Measurements from ENCODE around the gene MCRIP2.
A peak's percentile ranks its signal among the peaks of the same experiment; 100 is the strongest.
"Not testable (repeated sequence)": the region's sequence is repeated elsewhere in the genome, so short reads cannot be mapped to it uniquely, and the experiment has no call there.

The MCRIP2 gene

GRCh38 chr16:641326-642188 lies at the start of gene MCRIP2:
MCRIP2 (plus strand) TSS chr16:641828; CDS start chr16:641992, 164 bp downstream.
- DNase-seq (ENCODE audit: low spot score) = peak; percentile 89
- Mint-ChIP-seq H3K9me3 (no peaks in the 10 kb centered on the region), H3K4me1 (ENCODE audit: low read depth) (peaks cover 12% of the 10 kb centered on the region), H3K36me3 (ENCODE audit: low read depth) (peaks cover 2% of the 10 kb centered on the region), H3K27ac (peak within 1 kb of the TSS; percentile 60), H3K27me3 (ENCODE audit: low read depth) (no peaks in the 10 kb centered on the region), H3K4me3 (peak within 1 kb of the TSS; percentile 75)

GRCh38 chr16:591892-592517 lies 49.6 kb upstream of the MCRIP2 start:
- peaks cover 20% of the 10 kb centered on the region for H3K4me1 Mint-ChIP-seq (ENCODE audit: low read depth)
- H3K27ac Mint-ChIP-seq = no peak overlapping the region
- H3K4me3 Mint-ChIP-seq = no peak overlapping the region

GRCh38 chr16:592518-593306 lies 48.9 kb upstream of the MCRIP2 start:
- Mint-ChIP-seq H3K4me1 (ENCODE audit: low read depth) (peaks cover 15% of the 10 kb centered on the region), H3K9me3 (no peaks in the 10 kb centered on the region), H3K27ac (no peak overlapping the region), H3K27me3 (ENCODE audit: low read depth) (peaks cover 2% of the 10 kb centered on the region), H3K4me3 (no peak overlapping the region), H3K36me3 (ENCODE audit: low read depth) (no peaks in the 10 kb centered on the region)
- no peak for DNase-seq (ENCODE audit: low spot score)

More at GRCh38 chr16:591892-592517, 49.6 kb upstream of the MCRIP2 start:
- Mint-ChIP-seq H3K36me3 (ENCODE audit: low read depth) (peaks cover 2% of the 10 kb centered on the region), H3K27me3 (ENCODE audit: low read depth) (peaks cover 2% of the 10 kb centered on the region), H3K9me3 (no peaks in the 10 kb centered on the region)
- DNase-seq (ENCODE audit: low spot score) = no peak

GRCh38 chr16:593406-593805 lies 48.2 kb upstream of the MCRIP2 start:
- DNase-seq (ENCODE audit: low spot score) = no peak
- H3K4me3 Mint-ChIP-seq = no peak overlapping the region
- H3K9me3 Mint-ChIP-seq = no peaks in the 10 kb centered on the region
- peaks cover 11% of the 10 kb centered on the region for H3K4me1 Mint-ChIP-seq (ENCODE audit: low read depth)
- no peak overlapping the region for H3K27ac Mint-ChIP-seq
- H3K27me3 Mint-ChIP-seq (ENCODE audit: low read depth) = peaks cover 2% of the 10 kb centered on the region
- no peaks in the 10 kb centered on the region for H3K36me3 Mint-ChIP-seq (ENCODE audit: low read depth)

- Mint-ChIP-seq H3K4me1 (ENCODE audit: low read depth) (peaks cover 9% of the 10 kb centered on the region), H3K36me3 (ENCODE audit: low read depth) (peaks cover 2% of the 10 kb centered on the region), H3K9me3 (no peaks in the 10 kb centered on the region), H3K27me3 (ENCODE audit: low read depth) (peaks cover 2% of the 10 kb centered on the region), H3K4me3 (no peak overlapping the region), H3K27ac (no peak overlapping the region)
- DNase-seq (ENCODE audit: low spot score) = no peak
Measured at GRCh38 chr16:593807-594206, 47.8 kb upstream of the MCRIP2 start.

GRCh38 chr16:595094-595528 lies 46.5 kb upstream of the MCRIP2 start:
- Mint-ChIP-seq H3K36me3 (ENCODE audit: low read depth) (peaks cover 4% of the 10 kb centered on the region), H3K4me1 (ENCODE audit: low read depth) (peaks cover 9% of the 10 kb centered on the region), H3K27ac (no peak overlapping the region), H3K4me3 (no peak overlapping the region), H3K9me3 (no peaks in the 10 kb centered on the region), H3K27me3 (ENCODE audit: low read depth) (no peaks in the 10 kb centered on the region)
- DNase-seq (ENCODE audit: low spot score) = no peak

- DNase-seq (ENCODE audit: low spot score) = no peak
Measured at GRCh38 chr16:595942-596735, 45.5 kb upstream of the MCRIP2 start.

GRCh38 chr16:596736-597060 lies 44.9 kb upstream of the MCRIP2 start:
- Mint-ChIP-seq H3K4me3 (no peak overlapping the region), H3K4me1 (ENCODE audit: low read depth) (peaks cover 1% of the 10 kb centered on the region), H3K27ac (no peak overlapping the region), H3K27me3 (ENCODE audit: low read depth) (no peaks in the 10 kb centered on the region), H3K36me3 (ENCODE audit: low read depth) (peaks cover 5% of the 10 kb centered on the region), H3K9me3 (no peaks in the 10 kb centered on the region)
- no peak for DNase-seq (ENCODE audit: low spot score)

More at GRCh38 chr16:595942-596735, 45.5 kb upstream of the MCRIP2 start:
- Mint-ChIP-seq H3K4me1 (ENCODE audit: low read depth) (peaks cover 3% of the 10 kb centered on the region), H3K4me3 (no peak overlapping the region), H3K27ac (no peak overlapping the region), H3K36me3 (ENCODE audit: low read depth) (peaks cover 5% of the 10 kb centered on the region), H3K9me3 (no peaks in the 10 kb centered on the region), H3K27me3 (ENCODE audit: low read depth) (no peaks in the 10 kb centered on the region)

- not testable (repeated sequence) for H3K36me3 Mint-ChIP-seq (ENCODE audit: low read depth); H3K4me3 Mint-ChIP-seq
Measured at GRCh38 chr16:597655-598054, 44.0 kb upstream of the MCRIP2 start.

GRCh38 chr16:598823-599739 lies 42.5 kb upstream of the MCRIP2 start:
- Mint-ChIP-seq H3K4me1 (ENCODE audit: low read depth) (peaks cover 4% of the 10 kb centered on the region), H3K4me3 (no peak overlapping the region), H3K27ac (no peak overlapping the region), H3K36me3 (ENCODE audit: low read depth) (peaks cover 7% of the 10 kb centered on the region), H3K27me3 (ENCODE audit: low read depth) (no peaks in the 10 kb centered on the region), H3K9me3 (no peaks in the 10 kb centered on the region)
- no peak for DNase-seq (ENCODE audit: low spot score)

More at GRCh38 chr16:597655-598054, 44.0 kb upstream of the MCRIP2 start:
- DNase-seq (ENCODE audit: low spot score); H3K27ac Mint-ChIP-seq; H3K4me1 Mint-ChIP-seq (ENCODE audit: low read depth); H3K27me3 Mint-ChIP-seq (ENCODE audit: low read depth); H3K9me3 Mint-ChIP-seq: not testable (repeated sequence)

GRCh38 chr16:600781-601180 lies 40.8 kb upstream of the MCRIP2 start:
- no peak for DNase-seq (ENCODE audit: low spot score)
- H3K4me1 Mint-ChIP-seq (ENCODE audit: low read depth) = peaks cover 2% of the 10 kb centered on the region
- peaks cover 8% of the 10 kb centered on the region for H3K36me3 Mint-ChIP-seq (ENCODE audit: low read depth)
- no peak overlapping the region for H3K4me3 Mint-ChIP-seq
- H3K27ac Mint-ChIP-seq = no peak overlapping the region
- H3K9me3 Mint-ChIP-seq = no peaks in the 10 kb centered on the region
- no peaks in the 10 kb centered on the region for H3K27me3 Mint-ChIP-seq (ENCODE audit: low read depth)

- Mint-ChIP-seq H3K4me3 (no peak overlapping the region), H3K9me3 (no peaks in the 10 kb centered on the region), H3K36me3 (ENCODE audit: low read depth) (peaks cover 6% of the 10 kb centered on the region), H3K4me1 (ENCODE audit: low read depth) (peaks cover 2% of the 10 kb centered on the region), H3K27ac (no peak overlapping the region), H3K27me3 (ENCODE audit: low read depth) (no peaks in the 10 kb centered on the region)
- DNase-seq (ENCODE audit: low spot score) = no peak
Measured at GRCh38 chr16:603933-604332, 37.7 kb upstream of the MCRIP2 start.

Data from T-helper 2 cell treated with Interferon-gamma antibody and Interleukin-4, amounts not matched to agents 5 μg/mL and 100 μg/mL, for 36 hours (primary cell).